ENCODE measurements around the gene HOXA6. TPM values are rescaled to one million over a fixed set of nuclear protein-coding genes. Genes with fewer than 3 reads are reported as not detected.

HOXA6 gene
- polyA plus RNA-seq, 1 experiment: 1.2 TPM

DNA sequence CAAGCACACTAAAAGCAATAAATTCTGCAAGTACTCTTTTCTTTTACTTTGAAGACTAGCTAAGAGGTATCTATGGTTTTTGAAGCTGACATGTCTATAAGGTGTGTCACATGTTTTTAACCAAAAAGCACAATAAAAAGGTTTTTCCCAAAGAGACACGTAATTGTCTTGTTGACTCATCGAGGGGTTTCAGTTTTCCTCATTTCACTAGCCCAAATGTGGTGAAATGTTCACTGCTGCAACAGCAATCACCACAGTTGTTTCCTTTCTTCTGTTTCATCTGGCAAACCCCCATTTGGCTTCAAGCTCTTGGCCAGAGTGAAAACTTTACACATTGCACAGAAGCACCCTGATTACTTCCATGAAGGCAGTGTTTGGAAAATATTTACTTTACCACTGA is 13.2 kb downstream of the HOXA6 start:
- Histone ChIP-seq H3K27ac (ENCODE audit: low read depth, low read length) (peak overlapping the region; percentile 76), H3K9me3 (ENCODE audit: control insufficient read depth, insufficient read depth, low read length) (no peaks in the 10 kb centered on the region), H3K4me3 (ENCODE audit: low read depth, low read length) (no peak overlapping the region), H3K27me3 (ENCODE audit: control insufficient read depth, insufficient read depth, low read length) (no peaks in the 10 kb centered on the region)
- peak; percentile 83 for DNase-seq (ENCODE audit: low read depth, low spot score)
- POLR2A ChIA-PET: interaction anchor here (0.8 to 1.7 kb wide), 3 partner anchors 12 to 36 kb away, joined by 3 to 5 read pairs (median 4); no protein-coding TSS in a partner anchor
- TF ChIP-seq, protein P1, sequence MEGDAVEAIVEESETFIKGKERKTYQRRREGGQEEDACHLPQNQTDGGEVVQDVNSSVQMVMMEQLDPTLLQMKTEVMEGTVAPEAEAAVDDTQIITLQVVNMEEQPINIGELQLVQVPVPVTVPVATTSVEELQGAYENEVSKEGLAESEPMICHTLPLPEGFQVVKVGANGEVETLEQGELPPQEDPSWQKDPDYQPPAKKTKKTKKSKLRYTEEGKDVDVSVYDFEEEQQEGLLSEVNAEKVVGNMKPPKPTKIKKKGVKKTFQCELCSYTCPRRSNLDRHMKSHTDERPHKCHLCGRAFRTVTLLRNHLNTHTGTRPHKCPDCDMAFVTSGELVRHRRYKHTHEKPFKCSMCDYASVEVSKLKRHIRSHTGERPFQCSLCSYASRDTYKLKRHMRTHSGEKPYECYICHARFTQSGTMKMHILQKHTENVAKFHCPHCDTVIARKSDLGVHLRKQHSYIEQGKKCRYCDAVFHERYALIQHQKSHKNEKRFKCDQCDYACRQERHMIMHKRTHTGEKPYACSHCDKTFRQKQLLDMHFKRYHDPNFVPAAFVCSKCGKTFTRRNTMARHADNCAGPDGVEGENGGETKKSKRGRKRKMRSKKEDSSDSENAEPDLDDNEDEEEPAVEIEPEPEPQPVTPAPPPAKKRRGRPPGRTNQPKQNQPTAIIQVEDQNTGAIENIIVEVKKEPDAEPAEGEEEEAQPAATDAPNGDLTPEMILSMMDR (IDR thresholded peaks at IDR 0.05; ENCODE audit: low read depth, low read length): no peak
- CTCF ChIA-PET: interaction anchor here (0.9 to 1.6 kb wide), 5 partner anchors 9 to 34 kb away, joined by 3 to 6 read pairs (median 3); partner anchors contain the start of gene HOXA5

DNA sequence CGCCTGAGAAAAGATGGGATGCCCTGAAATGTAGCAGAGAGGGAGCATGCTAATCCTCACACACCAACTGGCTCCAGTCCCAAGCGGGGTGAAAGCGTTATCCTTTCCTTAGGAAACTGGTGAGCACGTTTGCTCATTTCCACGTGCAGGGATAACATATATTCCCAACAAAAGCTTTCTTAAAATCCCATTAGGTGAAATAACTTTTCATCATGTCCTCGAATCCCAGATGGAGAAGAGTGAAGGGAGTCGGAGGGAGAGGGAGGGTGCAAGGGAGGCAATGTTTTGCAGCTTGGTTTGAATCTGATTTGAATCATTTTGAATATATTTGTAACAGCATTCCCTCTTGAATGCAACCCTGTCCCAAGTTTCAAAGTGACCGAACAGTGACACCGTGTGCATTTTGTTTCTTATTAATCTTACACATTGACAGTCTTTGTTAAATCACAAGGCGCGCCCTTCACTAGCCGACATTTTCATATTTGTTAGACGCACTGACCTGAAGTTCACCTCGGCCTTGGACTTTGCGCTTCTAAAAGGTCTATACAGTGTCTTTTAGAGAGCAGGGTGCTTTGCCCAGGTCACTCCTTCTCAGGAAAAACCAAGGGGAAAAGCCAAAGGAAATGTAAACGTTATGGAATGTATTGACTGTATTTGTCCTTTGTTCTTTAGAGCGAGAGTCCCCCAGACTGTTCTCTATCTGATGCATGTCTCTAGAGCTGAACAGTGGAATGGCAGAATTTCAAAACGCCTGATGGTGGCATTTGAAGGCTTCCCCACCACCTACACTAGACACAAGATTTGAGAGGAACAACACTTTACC is 14.0 kb downstream of the HOXA6 start:
- POLR2A ChIA-PET: interaction anchor here (0.8 to 1.7 kb wide), 3 partner anchors 11 to 35 kb away, joined by 3 to 5 read pairs (median 4); no protein-coding TSS in a partner anchor
- TF ChIP-seq, protein P1 (IDR thresholded peaks at IDR 0.05; ENCODE audit: low read depth, low read length): no peak
- no peak overlapping the region; the same call in 1 of the 2 replicates for H3K4me3 ChIP-seq (ENCODE audit: low read depth, low read length)
- no peaks in the 10 kb centered on the region for H3K27me3 ChIP-seq (ENCODE audit: control insufficient read depth, insufficient read depth, low read length)
- peak overlapping the region; percentile 76 for H3K27ac ChIP-seq (ENCODE audit: low read depth, low read length)
- DNase-seq (ENCODE audit: low read depth, low spot score): no peak
- H3K9me3 ChIP-seq (ENCODE audit: control insufficient read depth, insufficient read depth, low read length): no peaks in the 10 kb centered on the region
- CTCF ChIA-PET: interaction anchor here (0.9 to 1.6 kb wide), 4 partner anchors 10 to 33 kb away, joined by 3 to 6 read pairs (median 4); partner anchors contain the start of gene HOXA5

DNA sequence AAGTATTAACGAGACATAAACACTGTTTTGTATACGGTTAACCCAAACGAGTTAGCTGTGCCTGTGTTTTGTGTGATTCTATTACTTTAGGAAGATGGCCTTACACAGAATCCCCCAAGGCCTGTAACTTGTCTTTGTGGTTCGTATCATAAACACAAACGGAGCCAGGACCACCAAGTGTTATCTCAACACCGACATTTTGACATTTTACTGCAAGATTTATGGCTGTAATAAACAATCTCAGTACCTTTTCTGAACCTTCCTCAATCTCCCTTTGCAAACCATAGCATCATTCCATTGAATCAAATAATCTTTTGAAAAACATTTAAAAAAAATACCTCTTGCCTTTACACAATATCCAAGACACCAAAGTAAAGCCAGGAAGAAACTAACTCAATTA is 14.6 kb downstream of the HOXA6 start:
- Histone ChIP-seq H3K27me3 (ENCODE audit: control insufficient read depth, insufficient read depth, low read length) (no peaks in the 10 kb centered on the region), H3K9me3 (ENCODE audit: control insufficient read depth, insufficient read depth, low read length) (no peaks in the 10 kb centered on the region), H3K27ac (ENCODE audit: low read depth, low read length) (no peak overlapping the region), H3K4me3 (ENCODE audit: low read depth, low read length) (no peak overlapping the region)
- TF ChIP-seq, protein P1 (IDR thresholded peaks at IDR 0.05; ENCODE audit: low read depth, low read length): no peak
- ChIA-PET CTCF (no interaction called here), POLR2A (no interaction called here)
- no peak for DNase-seq (ENCODE audit: low read depth, low spot score)

DNA sequence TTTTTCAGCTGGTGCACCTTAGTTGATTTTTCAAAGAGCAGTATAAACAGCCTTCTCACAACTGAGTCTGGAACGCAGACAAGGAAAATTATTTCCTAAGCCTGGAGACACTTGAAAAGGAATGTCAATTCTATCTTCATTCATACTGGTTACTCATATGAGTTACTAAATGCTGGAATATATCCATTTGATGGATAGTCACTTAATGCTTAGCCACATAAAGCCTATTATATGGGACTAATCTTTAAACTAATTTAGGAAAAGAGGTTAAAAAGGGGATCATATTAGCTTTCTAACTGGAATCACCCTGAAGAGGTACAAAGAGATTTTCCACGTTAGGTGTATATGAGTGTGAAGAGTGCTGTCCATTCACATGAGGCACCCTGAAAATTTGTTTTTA is 15.4 kb downstream of the HOXA6 start:
- H3K27me3 ChIP-seq (ENCODE audit: control insufficient read depth, insufficient read depth, low read length): no peaks in the 10 kb centered on the region
- CTCF ChIA-PET: interaction anchor here (0.9 to 3.4 kb wide), 4 partner anchors 11 to 464 kb away, joined by 3 to 18 read pairs (median 6); partner anchors contain the start of gene HOXA5
- H3K27ac ChIP-seq (ENCODE audit: low read depth, low read length): no peak overlapping the region
- TF ChIP-seq, protein P1 (IDR thresholded peaks at IDR 0.05; ENCODE audit: low read depth, low read length): no peak
- no peak overlapping the region for H3K4me3 ChIP-seq (ENCODE audit: low read depth, low read length)
- DNase-seq (ENCODE audit: low read depth, low spot score): no peak
- H3K9me3 ChIP-seq (ENCODE audit: control insufficient read depth, insufficient read depth, low read length): no peaks in the 10 kb centered on the region
- POLR2A ChIA-PET: interaction anchor here (1.7 to 1.8 kb wide), 2 partner anchors 11 to 14 kb away, joined by 4 read pairs; partner anchors contain the start of gene HOXA5

DNA sequence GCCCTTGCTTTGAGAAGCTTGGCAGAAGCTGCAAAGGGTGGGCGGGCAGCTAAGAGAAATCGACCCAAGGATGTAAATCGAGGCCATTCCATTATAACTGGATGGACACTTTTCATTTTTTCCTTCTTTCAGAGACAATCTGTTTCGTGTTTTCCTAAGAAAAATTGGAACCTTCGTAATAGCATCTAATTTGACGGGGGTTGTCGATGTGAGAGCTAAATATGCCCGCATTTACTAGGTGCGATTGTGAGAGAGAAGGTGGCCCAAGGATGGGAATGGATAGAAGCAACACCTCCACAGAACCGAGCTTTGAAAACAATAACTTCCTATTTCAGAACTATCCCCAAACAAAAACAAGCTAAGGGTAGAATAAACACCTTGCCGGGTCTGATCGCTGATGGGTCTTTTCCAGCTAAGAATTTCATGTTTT is 16.2 kb downstream of the HOXA6 start:
- no peak overlapping the region for H3K27ac ChIP-seq (ENCODE audit: low read depth, low read length)
- ChIA-PET POLR2A (interaction anchor here (0.8 to 1.8 kb wide), 7 partner anchors 10 to 1435 kb away, joined by 3 to 9 read pairs (median 4); partner anchors contain the start of gene HOXA5), CTCF (interaction anchor here (0.9 to 3.4 kb wide), 8 partner anchors 10 to 464 kb away, joined by 3 to 18 read pairs (median 4); partner anchors contain the start of gene HOXA5)
- no peaks in the 10 kb centered on the region for H3K27me3 ChIP-seq (ENCODE audit: control insufficient read depth, insufficient read depth, low read length)
- H3K4me3 ChIP-seq (ENCODE audit: low read depth, low read length): peak overlapping the region; percentile 68
- TF ChIP-seq, protein P1 (IDR thresholded peaks at IDR 0.05; ENCODE audit: low read depth, low read length): no peak
- H3K9me3 ChIP-seq (ENCODE audit: control insufficient read depth, insufficient read depth, low read length): no peaks in the 10 kb centered on the region
- DNase-seq (ENCODE audit: low read depth, low spot score): no peak
